GM12878 (cell line): ENCODE measurements around the gene TNFAIP8L1. TPM values are rescaled to one million over a fixed set of nuclear protein-coding genes. Genes with fewer than 3 reads are reported as not detected.

Experiments used
- ATAC-seq: fragments of 200-7000 bp; cut with Tn5 transposase; 3 replicates; pipeline ENCODE4 v1.9.1; 2020; ENCODE audit warnings: mild to moderate bottlenecking, moderate library complexity
- BruUV-seq: library from RNA; stranded (reverse); fragments of 400-500 nt; replicated peaks from 2 replicates; lab custom pipeline; 2021; lab: Mats Ljungman, UMichigan
- CTCF ChIA-PET: fragments of 300-600 bp; sonication (Branson Sonifier 250); formaldehyde crosslinking; extraction: SDS; loops from one replicate; lab custom pipeline; 2021; ENCODE audit warnings: inconsistent platforms; lab: Yijun Ruan, JAX
- POLR2A ChIA-PET: fragments of 350-600 bp; formaldehyde crosslinking; extraction: SDS; loops from one replicate; lab custom pipeline; 2021; ENCODE audit warnings: inconsistent platforms; lab: Charles Lee
- RAD21 ChIA-PET: fragments of 300-600 bp; sonication (Branson Sonifier 250); formaldehyde crosslinking; loops from one replicate; lab custom pipeline; 2023; ENCODE audit warnings: antibody characterized with exemption; ENCODE audit not compliant: unreplicated experiment; lab: Charles Lee
- SMC1A ChIA-PET: fragments of 300-600 bp; sonication (Branson Sonifier 250); formaldehyde crosslinking; loops from one replicate; lab custom pipeline; 2023; ENCODE audit not compliant: unreplicated experiment, uncharacterized antibody; lab: Charles Lee
- DNase-seq: peaks from one replicate; pipeline ENCODE4 v3.0.0-alpha.2; 2011; ENCODE audit warnings: low read depth, low spot score
- FAIRE-seq: peaks from 3 replicates; lab custom pipeline; 2011; peaks lifted over from hg19 to GRCh38; lab: Jason Lieb, UNC
- H2AFZ ChIP-seq: 2 replicates; pipeline ENCODE4 v1.6.0; 2011; ENCODE audit warnings: low read depth, low read length, control low read depth; ENCODE audit not compliant: control insufficient read depth
- H3K27ac ChIP-seq: 2 replicates; pipeline ENCODE4 v1.5.1; 2011; ENCODE audit warnings: control low read depth; ENCODE audit not compliant: control insufficient read depth, insufficient read depth
- H3K27me3 ChIP-seq, 2 experiments: replicated peaks in 1 of 2; 2 replicates each; pipeline versions ENCODE4 v1.6.0 to v1.6.1; 2011; ENCODE audit warnings: low read length in 1 of 2; ENCODE audit not compliant: control insufficient read depth in 2 of 2, insufficient read depth in 2 of 2
- H3K36me3 ChIP-seq, 2 experiments: 2 replicates each; pipeline ENCODE4 v1.5.1; 2011; ENCODE audit warnings: low read length in 1 of 2; ENCODE audit not compliant: control insufficient read depth in 2 of 2, insufficient read depth in 2 of 2
- H3K4me1 ChIP-seq: 2 replicates; pipeline ENCODE4 v1.6.1; 2011; ENCODE audit warnings: mild to moderate bottlenecking, low read length, moderate library complexity, mixed read lengths; ENCODE audit not compliant: control insufficient read depth, insufficient read depth
- H3K4me2 ChIP-seq: 2 replicates; pipeline ENCODE4 v1.6.0; 2011; ENCODE audit warnings: control low read depth; ENCODE audit not compliant: control insufficient read depth, insufficient read depth
- H3K4me3 ChIP-seq: fragments of 200-600 bp; sonication (generic); 2 replicates; pipeline ENCODE4 v1.5.1; 2016
- H3K79me2 ChIP-seq: 2 replicates; pipeline ENCODE4 v1.6.0; 2011; ENCODE audit warnings: low read length; ENCODE audit not compliant: control insufficient read depth, insufficient read depth
- H3K9ac ChIP-seq: 2 replicates; pipeline ENCODE4 v1.8.0; 2011; ENCODE audit warnings: low read length, control low read depth, mixed read lengths; ENCODE audit not compliant: control insufficient read depth, insufficient read depth
- H3K9me3 ChIP-seq: replicated peaks from 3 replicates; pipeline ENCODE4 v1.5.1; 2011; ENCODE audit warnings: mild to moderate bottlenecking, low read length; ENCODE audit not compliant: control insufficient read depth, insufficient read depth
- H4K20me1 ChIP-seq: 2 replicates; pipeline ENCODE4 v1.6.0; 2011; ENCODE audit not compliant: control insufficient read depth, insufficient read depth
- CBX5 ChIP-seq: sonication (generic); IDR thresholded peaks from 2 replicates; pipeline ENCODE4 v1.6.1; 2016; ENCODE audit warnings: low read depth, moderate library complexity, mild to moderate bottlenecking, inconsistent platforms
- EED ChIP-seq: sonication (generic); IDR thresholded peaks from 2 replicates; pipeline ENCODE4 v1.6.1; 2016; ENCODE audit warnings: antibody characterized with exemption, low read depth
- MYB ChIP-seq: fragments of 150-350 bp; IDR thresholded peaks from 2 replicates; pipeline ENCODE4 v1.6.1; 2014; ENCODE audit warnings: mild to moderate bottlenecking, low read depth, low read length, borderline replicate concordance
- PAX8 ChIP-seq: fragments of 450-650 bp; IDR thresholded peaks from 2 replicates; pipeline ENCODE4 v1.6.1; 2017; ENCODE audit warnings: mild to moderate bottlenecking, moderate library complexity
- RB1 ChIP-seq: fragments of 450-650 bp; formaldehyde crosslinking; IDR thresholded peaks from 2 replicates; pipeline ENCODE4 v1.6.1; 2017; ENCODE audit warnings: mild to moderate bottlenecking, borderline replicate concordance
- SPI1 ChIP-seq: IDR thresholded peaks from 2 replicates; pipeline ENCODE4 v1.6.1; 2011; ENCODE audit warnings: low read depth, mild to moderate bottlenecking, low read length, moderate library complexity, borderline replicate concordance; ENCODE audit not compliant: insufficient read depth
- YBX1 ChIP-seq: fragments of 450-650 bp; IDR thresholded peaks from 2 replicates; pipeline ENCODE4 v1.6.1; 2016; ENCODE audit warnings: antibody characterized with exemption
- ZZZ3 ChIP-seq: IDR thresholded peaks from 2 replicates; pipeline ENCODE4 v1.6.1; 2011; ENCODE audit warnings: low read depth; ENCODE audit not compliant: control insufficient read depth, insufficient read length
- WGBS: methylation state at CpG from one replicate; pipeline ENCODE4 v1.1.6; 2016; ENCODE audit warnings: low lambda C conversion rate; ENCODE audit not compliant: insufficient replicate concordance, insufficient coverage; ENCODE audit errors: missing lambda C conversion rate; 5-methylcytosine and 5-hydroxymethylcytosine counted together
- in situ Hi-C: fragments of 300-500 bp; cut with MboI; formaldehyde crosslinking; loops from 9 replicates; pipeline ENCODE4 v1.14.3; 2018; ENCODE audit warnings: mixed read lengths
- intact Hi-C: fragments of 100-400 bp; cut with micrococcal nuclease; formaldehyde crosslinking; loops from one replicate; pipeline ENCODE4 v1.14.2; 2022; ENCODE audit not compliant: unreplicated experiment
- polyA plus RNA-seq, 11 experiments: library from polyadenylated mRNA; depleted of rRNA in 4 of 11; unstranded in 6 of 11; stranded (reverse) in 5 of 11; fragments of >200 nt; fragmentation: Nextera tagmentation in 4 of 11; fragmentation: Illumina TruSeq in 1 of 11; extraction: Ambion mirVana in 4 of 11; extraction: Trizol in 1 of 11; gene quantifications; 1 replicate in 1 of 11; 2 replicates in 10 of 11; pipeline versions ENCODE4 v1.2.1 to v1.2.3, GENCODE V29; 2011 to 2016; ENCODE audit warnings: inconsistent platforms in 2 of 11, missing spikeins in 2 of 11, low read depth in 1 of 11
- total RNA-seq, 4 experiments: library from RNA; depleted of rRNA in 3 of 4; stranded (reverse); fragments of >200 nt in 3 of 4; fragmentation: Illumina TruSeq in 1 of 4; extraction: Trizol in 1 of 4; gene quantifications; 2 replicates each; pipeline versions ENCODE4 v1.2.1 to v1.2.3, GENCODE V29; 2013 to 2021

The TNFAIP8L1 gene
- total and polyA plus RNA-seq, 10 of the 15 experiments (the other 5 are each of a cell fraction or from before 2014, with no cell fraction given) = 0.93 to 12.7 (median 8.6) TPM

- TF ChIP-seq SPI1 (no peak), RB1 (no peak), CBX5 (no peak), YBX1 (no peak), PAX8 (no peak), ZZZ3 (no peak)
Measured at GRCh38 chr19:4592445-4592844, 46.9 kb upstream of the TNFAIP8L1 start (continued).

GRCh38 chr19:4593409-4593851, 45.9 kb upstream of the TNFAIP8L1 start:
- H2AFZ ChIP-seq = no peak overlapping the region
- no peaks in the 10 kb centered on the region for H3K9me3 ChIP-seq
- H3K79me2 ChIP-seq = no peaks in the 10 kb centered on the region
- RAD21 ChIA-PET = no interaction called here
- in situ Hi-C loops = no loop called here
- no peaks in the 10 kb centered on the region for H3K27me3 ChIP-seq
- peaks cover 2% of the 10 kb centered on the region; the same call in 1 of the 2 replicates for H3K4me1 ChIP-seq
- ATAC-seq (no peak), FAIRE-seq (no peak)
- POLR2A ChIA-PET = interaction anchor here (0.7 kb wide), 1 partner anchor 295 kb away, joined by 3 read pairs; no protein-coding TSS in a partner anchor
- no peak overlapping the region for H3K27ac ChIP-seq
- H4K20me1 ChIP-seq = no peaks in the 10 kb centered on the region
- CTCF ChIA-PET = interaction anchor here (0.6 to 3.9 kb wide), 4 partner anchors 17 to 74 kb away, joined by 3 to 24 read pairs (median 10); no protein-coding TSS in a partner anchor
- no peaks in the 10 kb centered on the region for H3K36me3 ChIP-seq
- WGBS = 23% methylated on average over 6 of the region's 6 CpGs
- no peak overlapping the region for H3K4me2 ChIP-seq
- SMC1A ChIA-PET = no interaction called here
- no peak overlapping the region for H3K4me3 ChIP-seq
- TF ChIP-seq EED = no peak
- TF ChIP-seq MYB = no peak
- TF ChIP-seq, all 136 proteins: peak for 0
- no TSS peak for BruUV-seq
- H3K9ac ChIP-seq = no peak overlapping the region
- DNase-seq = no peak
- intact Hi-C loops = no loop called here
